ENCODE data around the gene TACO1.

TACO1 gene

GRCh38 chr17:63600569-63601438 lies at the start of gene TACO1:
TACO1 (plus strand) TSS chr17:63600895; CDS start chr17:63601084, 189 bp downstream.
- peak; percentile 80 for DNase-seq

GRCh38 chr17:63552211-63552610 lies 48.5 kb upstream of the TACO1 start:
- DNase-seq: no peak

GRCh38 chr17:63555500-63556156 lies 45.1 kb upstream of the TACO1 start:
- DNase-seq: no peak

GRCh38 chr17:63557416-63557815 lies 43.3 kb upstream of the TACO1 start:
- DNase-seq: no peak

- no peak for DNase-seq
Observed at GRCh38 chr17:63558441-63558840, 42.3 kb upstream of the TACO1 start.

- no peak for DNase-seq
Observed at GRCh38 chr17:63561819-63562218, 38.9 kb upstream of the TACO1 start.

- DNase-seq: no peak
Observed at GRCh38 chr17:63563339-63563738, 37.4 kb upstream of the TACO1 start.

- DNase-seq: no peak
Observed at GRCh38 chr17:63564562-63564961, 36.1 kb upstream of the TACO1 start.

- DNase-seq: no peak
Observed at GRCh38 chr17:63567229-63567628, 33.5 kb upstream of the TACO1 start.

- DNase-seq: no peak
Observed at GRCh38 chr17:63568563-63568962, 32.1 kb upstream of the TACO1 start.

- peak; percentile 68 for DNase-seq
Observed at GRCh38 chr17:63571632-63572310, 28.9 kb upstream of the TACO1 start.

- no peak for DNase-seq
Observed at GRCh38 chr17:63573634-63574033, 27.1 kb upstream of the TACO1 start.

- no peak for DNase-seq
Observed at GRCh38 chr17:63578027-63578768, 22.5 kb upstream of the TACO1 start.

- DNase-seq: no peak
Observed at GRCh38 chr17:63578769-63579111, 22.0 kb upstream of the TACO1 start.

GRCh38 chr17:63579633-63580032 lies 21.1 kb upstream of the TACO1 start:
- DNase-seq: no peak

- DNase-seq: no peak
Observed at GRCh38 chr17:63587770-63588169, 12.9 kb upstream of the TACO1 start.

- DNase-seq: no peak
Observed at GRCh38 chr17:63588797-63589196, 11.9 kb upstream of the TACO1 start.

GRCh38 chr17:63589646-63590045 lies 11.0 kb upstream of the TACO1 start:
- no peak for DNase-seq

GRCh38 chr17:63592797-63593196 lies 7.9 kb upstream of the TACO1 start:
- no peak for DNase-seq

GRCh38 chr17:63595132-63595531 lies 5.6 kb upstream of the TACO1 start:
- DNase-seq: no peak

GRCh38 chr17:63596856-63597586 lies 3.7 kb upstream of the TACO1 start:
- no peak for DNase-seq

GRCh38 chr17:63598281-63598680 lies 2.4 kb upstream of the TACO1 start:
- no peak for DNase-seq
